DMS 273 (cell line): ENCODE data around the gene GBP6.
"Not testable (repeated sequence)": the region's sequence is repeated elsewhere in the genome, so short reads cannot be mapped to it uniquely, and the experiment has no call there.

Source experiments
- DNase-seq: peaks from one replicate; lab custom pipeline; 2025; ENCODE audit not compliant: unreplicated experiment; lab: John Stamatoyannopoulos, UW

The GBP6 gene, protein sequence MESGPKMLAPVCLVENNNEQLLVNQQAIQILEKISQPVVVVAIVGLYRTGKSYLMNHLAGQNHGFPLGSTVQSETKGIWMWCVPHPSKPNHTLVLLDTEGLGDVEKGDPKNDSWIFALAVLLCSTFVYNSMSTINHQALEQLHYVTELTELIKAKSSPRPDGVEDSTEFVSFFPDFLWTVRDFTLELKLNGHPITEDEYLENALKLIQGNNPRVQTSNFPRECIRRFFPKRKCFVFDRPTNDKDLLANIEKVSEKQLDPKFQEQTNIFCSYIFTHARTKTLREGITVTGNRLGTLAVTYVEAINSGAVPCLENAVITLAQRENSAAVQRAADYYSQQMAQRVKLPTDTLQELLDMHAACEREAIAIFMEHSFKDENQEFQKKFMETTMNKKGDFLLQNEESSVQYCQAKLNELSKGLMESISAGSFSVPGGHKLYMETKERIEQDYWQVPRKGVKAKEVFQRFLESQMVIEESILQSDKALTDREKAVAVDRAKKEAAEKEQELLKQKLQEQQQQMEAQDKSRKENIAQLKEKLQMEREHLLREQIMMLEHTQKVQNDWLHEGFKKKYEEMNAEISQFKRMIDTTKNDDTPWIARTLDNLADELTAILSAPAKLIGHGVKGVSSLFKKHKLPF

DNA sequence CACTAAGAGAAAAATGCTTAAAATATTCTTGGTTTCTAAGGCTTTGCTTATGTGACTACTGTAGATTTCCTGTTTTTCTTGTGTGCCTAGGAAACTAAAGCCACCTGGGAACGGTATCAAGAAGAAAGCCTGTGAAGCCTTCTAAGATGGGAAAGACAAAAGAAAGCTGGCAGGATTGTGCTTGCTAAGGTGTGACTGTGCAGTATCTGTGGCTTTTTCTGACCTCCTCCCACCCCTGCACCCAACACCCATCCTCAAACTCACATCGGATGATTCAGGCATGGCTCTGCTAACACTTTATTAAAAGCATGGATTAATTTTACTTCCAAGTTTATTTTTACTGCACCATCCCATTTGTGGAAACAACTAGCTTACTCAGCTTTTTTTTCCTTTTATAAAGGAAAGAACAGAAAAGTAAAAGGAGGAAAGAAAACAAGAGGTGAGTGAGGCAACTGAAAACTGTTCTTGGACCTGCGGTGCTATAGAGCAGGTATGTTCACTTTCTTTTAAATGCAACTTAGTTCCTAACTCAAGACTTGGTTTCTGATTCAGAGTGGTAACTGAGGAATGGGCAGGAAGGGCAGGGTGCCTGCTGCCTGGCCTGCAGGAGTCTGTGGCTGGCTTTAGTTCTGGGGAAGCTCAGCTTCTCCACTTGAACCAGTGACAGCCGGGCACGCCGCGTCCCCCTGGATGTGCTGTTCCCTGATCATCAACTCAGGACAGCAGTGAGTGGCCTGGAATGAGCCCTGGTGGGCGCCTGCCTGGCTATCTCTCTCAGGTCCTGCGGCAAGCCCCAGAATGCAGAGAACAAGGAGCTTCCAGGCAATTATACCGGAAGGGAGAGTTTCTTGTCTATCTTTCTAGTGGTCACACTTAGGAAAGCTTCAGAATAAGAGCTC, at the start of gene GBP6:
Gene GBP6, plus strand, starts transcription at position 422 of the 899 bp plus-strand sequence. CDS start 4,493 bp downstream, outside the sequence.
- no peak for DNase-seq

DNA sequence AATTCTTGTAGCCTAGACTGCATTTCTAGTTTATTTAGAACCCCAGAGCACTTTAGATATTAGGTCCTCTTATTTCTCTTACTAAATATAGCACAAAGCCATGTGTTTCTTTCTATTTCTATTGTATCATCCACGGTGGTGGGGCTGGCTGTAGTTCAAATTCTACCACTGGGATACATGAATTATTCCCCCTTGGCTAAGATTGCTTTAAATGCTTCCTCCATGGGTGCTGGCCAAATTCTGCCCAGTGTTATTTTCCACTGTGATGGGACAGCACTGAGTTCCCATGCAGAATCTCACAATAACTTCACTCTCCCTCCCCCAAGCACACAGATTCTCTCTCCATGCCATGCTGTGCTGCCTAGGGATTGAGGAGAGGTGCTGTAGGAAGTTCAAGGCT, 41.5 kb upstream of the GBP6 start:
- no peak for DNase-seq

DNA sequence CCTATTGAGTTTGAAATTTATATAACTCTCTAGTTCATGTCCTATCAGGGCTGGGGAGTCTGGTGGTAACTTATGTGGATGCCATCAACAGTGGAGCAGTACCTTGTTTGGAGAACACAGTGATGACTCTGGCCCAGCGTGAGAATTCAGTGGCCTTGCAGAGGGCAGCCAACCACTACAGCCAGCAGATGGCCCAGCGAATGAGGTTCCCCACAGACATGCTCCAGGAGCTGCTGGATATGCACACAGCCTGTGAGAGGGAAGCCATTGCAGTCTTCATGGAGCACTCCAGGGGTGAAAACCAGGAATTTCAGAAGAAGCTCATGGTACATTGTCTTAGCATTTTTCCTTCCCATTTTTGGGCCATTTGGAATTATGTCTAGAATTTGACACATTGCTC, 32.0 kb upstream of the GBP6 start:
- DNase-seq = no peak

DNA sequence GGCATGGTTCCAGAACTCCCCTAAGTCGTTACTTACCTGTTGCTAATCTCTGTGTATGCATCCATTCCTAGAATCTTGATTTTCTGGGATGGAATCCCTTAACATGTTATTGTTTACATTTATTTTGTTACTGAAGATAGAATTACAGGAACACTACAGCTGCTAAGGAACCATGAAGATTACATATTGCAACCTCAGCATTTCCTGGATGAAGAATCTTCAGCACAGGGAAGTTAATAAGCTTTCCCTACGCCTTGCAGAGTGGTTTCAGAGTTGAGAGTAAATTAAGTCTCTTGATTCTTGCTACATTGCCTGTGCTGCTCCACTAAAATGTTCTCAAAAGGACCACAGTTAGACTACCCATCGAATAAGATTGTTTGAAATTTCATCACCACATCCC, 31.4 kb upstream of the GBP6 start:
- no peak for DNase-seq

DNA sequence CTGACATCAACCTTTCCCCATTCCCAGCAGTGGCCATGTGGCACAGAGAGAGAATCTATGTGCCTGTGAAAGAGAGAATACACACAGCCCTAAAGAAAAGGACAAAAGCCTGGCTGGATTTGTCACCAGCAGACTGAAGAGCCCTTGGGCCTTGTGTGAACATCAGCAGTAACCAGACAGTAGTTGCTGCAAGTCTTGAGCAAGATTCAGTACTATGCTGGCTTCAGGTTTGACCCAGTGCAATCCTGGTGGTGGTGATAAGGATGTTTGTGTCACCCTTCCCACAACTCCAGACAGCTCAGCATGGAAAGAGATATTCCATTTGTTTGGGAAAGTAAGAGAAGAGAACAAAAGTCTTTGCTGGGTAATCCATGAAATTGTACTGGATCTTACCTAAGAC, 28.4 kb upstream of the GBP6 start:
- no peak for DNase-seq

DNA sequence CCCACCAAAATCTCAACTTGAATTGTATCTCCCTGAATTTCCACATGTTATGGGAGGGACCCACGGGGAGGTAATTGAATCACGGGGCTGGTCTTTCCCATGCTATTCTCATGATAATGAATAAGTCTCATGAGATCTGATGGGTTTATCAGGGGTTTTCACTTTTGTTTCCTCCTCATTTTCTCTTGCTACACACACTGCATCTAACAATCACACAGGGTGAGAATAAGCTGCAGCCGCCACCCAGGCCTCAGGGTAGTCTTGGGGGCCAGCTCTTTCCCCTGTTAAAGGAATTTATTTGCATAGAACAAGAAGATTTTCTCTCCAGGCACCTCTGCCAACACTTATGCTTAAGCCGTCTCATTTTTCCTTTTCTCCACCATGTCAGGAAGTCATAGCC, 26.0 kb upstream of the GBP6 start:
- no peak for DNase-seq

DNA sequence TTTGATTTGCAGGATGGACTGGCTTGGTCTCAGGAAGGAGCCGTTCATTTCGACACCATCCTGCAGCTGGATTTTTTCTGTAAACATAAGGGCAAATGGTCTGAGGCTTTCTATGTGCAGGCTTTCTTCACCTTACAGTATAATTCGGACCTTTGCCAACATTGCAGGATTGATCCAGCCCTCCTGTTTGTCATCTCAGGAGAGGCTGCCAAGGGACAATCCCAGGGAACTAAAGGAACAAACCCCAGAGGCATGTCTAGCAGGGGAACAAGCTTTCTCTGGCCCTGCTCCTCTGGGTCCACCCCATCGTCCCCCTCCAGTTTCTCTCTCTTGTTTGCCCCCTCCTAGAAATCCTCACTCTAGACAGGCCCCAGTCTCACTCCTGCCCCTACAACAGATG, 24.8 kb upstream of the GBP6 start:
- no peak for DNase-seq

DNA sequence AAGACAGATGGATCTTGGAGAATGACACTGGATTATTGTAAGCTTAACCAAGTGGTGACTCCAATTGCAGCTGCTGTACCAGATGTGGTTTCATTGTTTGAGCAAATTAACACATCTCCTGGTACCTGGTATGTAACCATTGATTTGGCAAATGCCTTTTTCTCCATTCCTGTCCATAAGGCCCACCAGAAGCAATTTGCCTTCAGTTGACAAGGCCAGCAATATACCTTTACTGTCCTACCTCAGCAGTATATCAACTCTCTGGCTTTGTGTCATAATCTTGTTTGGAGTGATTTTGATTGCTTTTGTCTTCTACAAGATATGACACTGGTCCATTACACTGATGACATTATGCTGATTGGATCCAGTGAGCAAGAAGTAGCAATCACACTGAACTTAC, 18.4 kb upstream of the GBP6 start:
- not testable (repeated sequence) for DNase-seq

DNA sequence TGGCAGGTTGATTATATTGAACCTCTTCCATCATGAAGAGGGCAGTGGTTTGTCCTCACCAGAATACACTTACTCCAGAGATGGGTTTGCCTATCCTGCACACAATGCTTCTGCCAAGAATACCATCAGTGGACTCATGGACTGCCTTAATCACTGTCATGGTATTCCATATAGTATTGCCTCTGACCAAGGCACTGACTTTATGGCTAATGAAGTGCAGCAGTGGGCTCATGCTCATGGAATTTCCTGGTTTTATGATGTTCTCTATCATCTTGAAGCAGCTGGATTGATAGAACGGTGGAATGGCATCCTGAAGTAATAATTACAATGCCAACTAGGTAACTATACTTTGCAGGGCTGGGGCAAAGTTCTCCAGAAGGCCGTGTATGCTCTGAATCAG, 16.6 kb upstream of the GBP6 start:
- DNase-seq = no peak

DNA sequence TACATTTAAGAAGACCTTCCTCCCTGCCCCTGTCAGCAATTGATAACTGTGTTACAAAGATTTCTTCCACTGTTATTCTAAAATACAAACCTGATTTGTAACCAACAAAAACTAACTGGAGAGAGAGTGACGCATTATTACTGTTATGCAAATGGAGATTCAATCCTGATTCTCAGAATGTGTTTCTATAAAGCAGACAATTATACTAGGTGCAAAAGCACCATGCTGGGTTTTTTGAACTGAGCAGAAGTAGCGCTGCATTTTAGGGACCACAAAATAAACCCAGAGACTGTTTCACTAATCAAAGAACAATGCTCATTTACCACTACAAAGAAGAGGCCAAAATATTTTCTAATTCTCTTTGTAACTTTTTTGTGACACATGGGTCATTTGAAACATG, 13.6 kb upstream of the GBP6 start:
- DNase-seq = no peak

DNA sequence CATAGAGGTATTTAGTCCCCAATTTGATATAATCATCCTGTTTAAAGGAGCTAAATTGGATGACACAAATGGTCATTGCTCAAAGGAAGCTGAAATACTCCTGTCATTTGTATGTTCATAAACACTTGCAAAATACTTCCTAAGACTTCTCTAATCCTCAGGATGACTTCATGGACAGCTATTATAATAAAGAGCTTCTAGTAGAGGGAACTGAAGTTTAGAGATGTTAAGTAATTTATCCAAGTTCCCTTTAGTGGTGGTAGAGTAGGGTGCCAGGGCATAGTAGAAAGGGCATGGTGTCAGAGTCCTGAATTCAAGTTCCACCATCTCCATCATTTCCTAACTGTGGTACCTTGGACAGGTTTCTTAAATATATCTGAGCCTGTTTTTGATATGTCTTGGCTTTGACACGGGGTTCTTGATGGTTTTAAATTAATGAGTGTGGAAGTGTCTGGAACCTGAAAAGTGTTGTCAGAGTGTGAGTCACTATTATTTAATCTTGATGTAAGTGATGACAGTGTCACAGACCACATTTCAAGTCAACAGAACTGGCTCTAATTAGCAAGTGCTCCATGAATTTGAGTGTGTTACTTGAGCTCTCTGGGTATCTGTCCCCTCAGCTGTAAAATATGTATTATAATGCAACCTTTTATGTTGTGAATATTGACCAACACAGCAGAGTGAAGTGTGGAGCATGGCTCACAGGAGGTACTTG, 12.1 kb upstream of the GBP6 start:
- no peak for DNase-seq

DNA sequence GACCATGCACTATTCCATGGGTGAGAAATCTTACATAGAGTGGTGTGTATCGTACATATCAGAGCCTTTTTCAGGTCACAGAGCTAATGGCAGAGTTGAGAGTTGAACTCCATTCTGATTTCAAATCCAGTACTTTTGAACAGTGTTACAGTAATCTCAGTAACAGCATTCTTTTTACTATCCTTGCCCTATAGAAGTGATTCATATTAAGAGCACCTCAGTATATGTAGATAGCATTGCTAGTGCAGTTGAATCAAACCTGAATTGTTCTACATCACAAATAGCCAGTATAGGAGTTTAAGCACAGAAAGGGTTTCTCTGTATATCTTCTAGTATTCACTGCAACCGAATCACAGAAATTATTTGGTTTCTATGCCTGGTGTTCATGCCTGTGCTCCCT, 11.4 kb upstream of the GBP6 start:
- no peak for DNase-seq

DNA sequence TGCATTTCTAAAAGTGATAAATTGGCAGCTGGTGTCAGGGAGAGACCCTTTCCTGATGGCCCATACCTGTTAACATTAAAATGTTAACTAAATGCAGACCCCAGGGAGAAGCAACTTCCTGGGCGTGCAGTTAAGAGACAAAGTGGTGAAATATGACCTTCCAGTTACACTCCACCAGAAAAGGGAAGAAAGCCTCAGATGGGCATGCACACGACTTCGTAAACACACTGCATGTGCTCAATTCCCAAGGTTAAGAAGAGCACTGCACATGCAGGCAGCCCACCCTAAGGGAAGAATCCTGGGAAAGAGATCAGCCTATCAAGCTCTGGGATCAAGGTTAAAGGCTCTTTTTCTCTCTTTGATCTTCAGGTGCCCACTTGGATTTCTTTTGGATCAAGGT, 9.7 kb upstream of the GBP6 start:
- DNase-seq = no peak

DNA sequence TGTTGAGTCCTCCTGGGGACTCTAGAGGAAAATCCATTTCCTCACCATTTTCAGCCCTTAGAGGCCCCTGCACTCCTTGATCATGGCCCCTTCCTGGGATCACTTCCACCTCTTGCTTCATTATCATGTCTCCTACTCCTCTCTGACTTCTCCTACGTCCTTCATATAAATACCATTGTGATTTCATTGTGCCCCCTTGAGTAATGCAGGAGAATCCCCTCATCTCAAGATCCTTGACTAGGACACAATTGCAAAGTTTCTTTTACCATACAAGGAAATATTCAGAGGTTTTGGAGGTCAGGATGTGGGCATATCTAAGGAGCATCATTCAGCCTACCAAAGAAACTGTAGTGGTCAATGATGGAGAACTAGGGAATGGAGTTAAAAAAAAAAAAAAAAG, 8.8 kb upstream of the GBP6 start:
- no peak for DNase-seq

DNA sequence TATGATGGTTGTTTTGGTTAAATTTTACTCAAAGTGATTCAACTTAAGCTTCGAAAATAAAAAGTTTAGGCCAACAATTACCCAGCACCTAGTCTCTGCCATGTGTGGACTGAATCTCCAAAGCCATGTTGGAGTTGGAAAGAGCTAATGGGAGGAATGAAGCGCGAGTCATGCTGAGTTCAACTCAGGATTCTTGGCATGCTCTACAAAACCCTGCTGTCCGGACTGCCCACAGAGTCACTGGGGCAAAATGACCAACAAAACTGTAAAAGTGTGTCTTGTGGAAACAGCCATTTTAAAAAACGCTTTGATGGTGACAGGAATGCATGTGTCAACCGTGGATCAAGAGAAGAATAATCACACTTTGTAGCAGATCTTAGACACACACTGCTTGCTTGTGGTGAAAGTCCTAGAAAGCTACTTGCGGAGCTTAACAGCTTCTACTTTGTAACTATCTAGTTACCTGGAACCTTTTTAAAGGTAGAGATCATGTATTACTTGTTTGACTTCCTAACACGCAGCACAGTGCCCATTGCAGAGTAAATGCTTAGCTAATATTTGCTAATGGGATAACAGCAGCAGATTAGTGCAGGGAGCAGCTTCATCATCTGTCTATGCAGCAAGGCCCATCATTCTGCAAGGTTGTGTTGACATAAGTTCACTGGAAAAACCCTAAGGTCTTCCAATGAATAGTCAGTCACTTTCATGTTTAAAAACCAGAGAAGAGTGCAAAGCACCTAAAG, 7.0 kb upstream of the GBP6 start:
- DNase-seq = no peak

DNA sequence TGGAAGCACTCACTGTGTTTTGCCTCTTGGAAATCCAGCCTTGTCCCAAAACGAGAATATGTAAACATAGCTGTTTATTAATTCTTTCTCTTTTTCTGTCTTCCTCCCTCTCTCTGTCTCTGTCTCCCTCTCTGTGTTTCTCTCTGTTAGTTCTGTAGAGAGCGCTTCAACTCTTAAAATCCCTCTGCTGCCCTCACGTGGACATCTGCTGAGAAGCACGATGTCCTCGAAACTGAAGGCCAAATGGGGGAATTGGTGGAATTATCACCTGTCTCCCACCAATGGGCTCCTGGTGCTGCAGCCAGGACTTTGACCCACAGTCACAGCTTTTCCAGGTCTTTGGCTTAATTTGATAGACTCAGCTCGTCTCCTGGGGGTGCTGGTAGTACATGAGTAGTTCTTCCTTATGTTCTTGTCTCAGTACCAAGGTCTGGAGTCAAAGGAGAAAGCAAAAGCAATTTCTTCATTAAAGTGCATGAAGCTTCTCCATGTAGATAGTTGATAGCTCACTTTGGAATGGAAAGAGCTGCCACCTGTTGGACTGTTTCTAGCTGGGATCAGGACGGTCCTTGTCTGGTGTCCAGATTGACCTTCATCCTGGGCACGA, 5.5 kb upstream of the GBP6 start:
- peak; percentile 85 for DNase-seq

DNA sequence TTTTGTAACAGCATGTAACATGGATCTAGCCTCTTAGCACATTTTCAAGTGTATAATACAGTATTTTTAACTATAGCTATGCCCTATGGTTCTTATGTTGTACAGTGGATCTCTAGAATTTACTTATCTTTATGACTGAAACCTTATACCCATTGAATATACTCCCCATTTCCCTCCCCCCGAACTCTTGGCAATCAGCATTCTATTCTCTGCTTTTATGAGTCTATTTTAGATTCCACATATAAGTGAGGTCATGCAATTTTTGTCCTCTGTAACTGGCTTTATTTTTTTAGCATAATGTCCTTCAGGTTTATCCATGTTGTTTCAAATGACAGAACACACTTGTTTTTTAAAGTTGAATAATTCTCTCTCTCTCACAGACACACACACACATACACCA, 3.1 kb upstream of the GBP6 start:
- DNase-seq = no peak

DNA sequence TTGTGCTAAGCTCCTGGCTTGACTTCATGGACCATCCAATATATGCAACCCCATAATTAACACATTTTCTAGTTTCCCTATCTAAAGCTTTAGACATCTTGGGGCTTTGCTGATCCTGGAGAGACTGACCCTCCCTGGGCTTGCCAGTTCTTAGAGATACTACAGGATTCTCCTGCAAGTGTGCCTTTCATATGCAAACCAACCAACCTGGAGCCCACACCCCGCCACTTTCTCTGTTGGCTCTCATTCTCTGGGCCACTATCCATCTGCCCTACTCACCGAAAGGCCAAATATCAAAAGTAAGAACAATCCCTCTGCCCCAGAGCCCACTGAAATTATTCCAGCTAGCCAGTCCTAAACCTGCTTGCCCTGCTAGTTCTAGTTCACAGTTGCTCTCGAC, 2.2 kb upstream of the GBP6 start:
- no peak for DNase-seq

DNA sequence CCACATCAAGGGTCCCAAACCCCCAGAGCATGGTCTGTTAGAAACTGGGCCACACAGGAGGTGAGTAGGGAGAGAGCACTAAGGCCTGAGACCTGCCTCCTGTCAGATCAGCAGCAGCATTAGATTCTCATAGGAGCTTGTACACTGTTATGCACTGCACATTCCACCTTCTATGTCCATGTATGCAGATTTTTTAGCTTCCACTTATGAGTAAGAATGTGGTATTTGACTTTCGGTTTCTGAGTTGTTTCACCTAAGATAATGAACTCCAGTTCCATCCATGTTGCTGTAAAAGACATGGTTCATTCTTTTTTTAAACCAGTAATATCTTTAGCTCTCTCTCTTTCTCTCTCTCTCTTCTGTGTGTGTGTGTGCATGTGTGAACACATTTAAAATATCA, 663 bp upstream of the GBP6 start:
- DNase-seq = no peak

DNA sequence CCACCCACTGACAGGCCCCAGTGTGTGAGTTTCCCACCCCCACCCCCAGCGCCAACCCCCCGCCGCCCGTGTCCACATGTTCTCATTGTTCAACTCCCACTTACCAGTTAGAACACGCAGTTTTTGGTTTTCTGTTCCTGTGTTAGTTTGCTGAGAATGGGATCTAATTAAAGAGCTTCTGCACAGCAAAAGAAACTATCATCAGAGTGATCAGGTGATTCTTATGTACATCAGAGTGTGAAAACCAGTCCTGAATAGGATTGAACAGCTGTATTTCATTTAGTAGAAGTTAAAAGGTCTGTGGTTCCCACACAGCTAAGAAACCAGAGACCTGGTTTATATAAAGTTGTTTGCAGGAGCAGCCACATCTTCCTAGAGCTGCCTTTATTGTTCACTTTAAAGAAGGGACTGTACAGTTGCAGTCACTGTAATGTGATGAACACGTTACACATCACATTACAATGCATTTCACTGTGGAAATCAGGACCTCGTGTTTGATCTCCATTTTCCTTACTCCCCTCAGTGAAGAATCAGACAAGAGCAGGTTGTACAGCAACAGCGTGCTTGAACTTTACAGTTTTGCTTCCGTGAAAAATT, 1.2 kb downstream of the GBP6 start:
- no peak for DNase-seq
